Fibroblast of skin of scalp (primary cell): ENCODE measurements around the gene PELI2. TPM values are rescaled to one million over a fixed set of nuclear protein-coding genes. Genes with fewer than 3 reads are reported as not detected.

Source experiments
- DNase-seq: peaks from one replicate; pipeline ENCODE4 v3.0.0-alpha.2; 2013
- polyA plus RNA-seq, 2 experiments: library from polyadenylated mRNA; unstranded; fragments of 120-200 nt; gene quantifications; one replicate each; pipeline ENCODE4 v1.2.1, GENCODE V29; 2013; ENCODE audit not compliant: insufficient read length in 2 of 2

The PELI2 gene, protein sequence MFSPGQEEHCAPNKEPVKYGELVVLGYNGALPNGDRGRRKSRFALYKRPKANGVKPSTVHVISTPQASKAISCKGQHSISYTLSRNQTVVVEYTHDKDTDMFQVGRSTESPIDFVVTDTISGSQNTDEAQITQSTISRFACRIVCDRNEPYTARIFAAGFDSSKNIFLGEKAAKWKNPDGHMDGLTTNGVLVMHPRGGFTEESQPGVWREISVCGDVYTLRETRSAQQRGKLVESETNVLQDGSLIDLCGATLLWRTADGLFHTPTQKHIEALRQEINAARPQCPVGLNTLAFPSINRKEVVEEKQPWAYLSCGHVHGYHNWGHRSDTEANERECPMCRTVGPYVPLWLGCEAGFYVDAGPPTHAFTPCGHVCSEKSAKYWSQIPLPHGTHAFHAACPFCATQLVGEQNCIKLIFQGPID
- 8.4 TPM for polyA plus RNA-seq (2013, experiment 1 of 2; ENCODE audit: insufficient read length)
- 9.0 TPM for polyA plus RNA-seq (2013, experiment 2 of 2; ENCODE audit: insufficient read length)

DNA sequence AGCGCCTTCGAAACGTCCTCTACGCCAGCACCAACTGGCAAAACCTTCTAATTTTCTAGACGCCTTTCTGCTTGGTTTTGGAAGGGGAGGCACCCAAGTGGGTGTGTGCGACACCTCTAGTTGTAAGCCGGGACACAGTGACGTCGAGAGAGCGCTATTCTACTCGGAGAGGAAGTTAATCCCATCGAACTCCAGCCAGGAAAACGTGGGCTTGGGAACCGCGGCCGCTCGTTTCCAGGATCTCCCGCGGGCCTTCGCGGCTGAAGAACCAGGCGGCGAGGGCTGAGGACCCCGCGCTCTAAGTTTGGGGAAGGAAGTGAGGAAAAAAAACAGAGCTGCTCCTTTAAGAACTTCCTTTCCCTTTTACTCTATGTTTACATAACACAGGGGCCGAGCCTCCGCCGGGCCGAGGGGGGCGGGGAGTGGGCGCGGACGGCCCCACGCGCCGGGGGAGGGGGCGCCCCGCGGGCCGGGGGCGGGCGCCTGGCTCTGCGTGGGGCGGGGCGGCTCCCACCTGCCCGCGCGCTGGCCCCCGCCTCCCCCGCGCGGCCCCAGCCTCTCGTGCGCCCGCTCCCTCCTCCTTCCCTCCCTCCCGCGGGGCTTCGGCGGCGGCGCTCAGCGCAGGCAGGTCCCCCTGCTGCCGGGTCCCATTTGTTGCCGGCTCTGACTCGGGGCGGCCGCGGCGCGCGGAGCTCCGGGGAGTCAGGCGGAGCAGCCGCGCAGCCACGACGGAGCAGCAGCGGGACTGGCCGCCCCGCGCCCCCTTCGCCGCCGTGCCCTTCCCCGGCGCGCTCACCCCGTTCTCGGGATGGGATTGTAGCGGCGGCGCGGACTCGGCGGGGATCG lies at the start of gene PELI2:
PELI2 (plus strand) TSS at position 647 of the 846 bp plus-strand sequence. CDS start 250 bp downstream, outside the sequence.
- DNase-seq = peak; percentile 84

DNA sequence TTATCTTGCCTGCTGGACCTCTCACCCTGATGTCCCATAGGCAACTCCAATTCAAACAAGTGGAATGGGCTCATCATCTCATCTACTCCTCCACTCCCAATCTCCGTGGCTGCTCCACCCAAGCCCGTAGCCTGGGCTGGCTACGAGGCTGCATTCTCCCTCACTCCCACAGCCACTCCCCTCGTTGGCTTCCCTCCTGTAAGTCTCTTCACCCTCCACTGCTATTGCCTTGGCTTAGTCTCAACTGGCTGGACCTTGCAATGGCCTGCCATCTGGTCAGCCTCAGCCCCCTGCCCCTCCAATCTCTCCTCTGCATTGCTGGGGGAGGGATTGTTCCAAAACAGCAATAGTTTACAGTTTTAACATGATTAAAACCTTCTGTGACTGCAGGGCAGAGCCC lies 44.4 kb upstream of the PELI2 start:
- no peak for DNase-seq

DNA sequence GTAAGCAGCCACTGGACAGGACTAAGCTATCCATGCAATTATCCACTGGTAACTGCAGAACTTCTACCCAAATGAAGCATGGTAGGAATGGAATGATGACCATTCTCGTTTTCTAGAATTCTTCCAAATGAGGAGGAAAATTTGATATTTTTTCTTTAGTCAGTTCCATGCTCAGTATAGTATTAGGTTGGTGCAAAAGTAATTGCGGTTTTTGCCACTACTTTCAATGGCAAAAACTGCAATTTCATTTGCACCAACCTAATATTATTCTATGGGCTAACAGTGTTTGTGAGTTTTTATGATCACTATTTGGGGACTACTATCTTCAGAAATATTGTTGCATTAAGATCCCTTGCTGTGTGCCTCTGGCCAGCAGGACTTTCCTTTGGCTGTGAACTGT lies 42.9 kb upstream of the PELI2 start:
- DNase-seq = no peak

DNA sequence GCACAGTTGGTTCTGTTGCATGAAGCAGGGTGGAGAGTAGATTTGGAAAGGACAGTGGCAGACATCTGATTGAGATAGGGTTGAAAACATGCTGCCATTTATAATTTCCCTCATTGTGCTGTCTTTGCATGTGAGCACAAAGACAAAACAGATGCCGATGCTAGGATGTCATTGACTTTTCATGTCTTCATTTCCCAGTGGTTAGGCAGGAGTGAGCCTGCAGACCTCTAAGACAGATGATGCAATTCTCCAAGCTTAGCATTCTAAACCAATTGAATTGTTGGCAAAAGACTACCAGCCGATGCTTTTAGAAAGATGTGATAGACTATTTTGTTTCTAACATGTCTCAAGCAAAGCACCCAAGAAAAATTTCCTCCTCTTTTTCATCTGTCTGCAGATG lies 37.1 kb upstream of the PELI2 start:
- DNase-seq = peak; percentile 82

DNA sequence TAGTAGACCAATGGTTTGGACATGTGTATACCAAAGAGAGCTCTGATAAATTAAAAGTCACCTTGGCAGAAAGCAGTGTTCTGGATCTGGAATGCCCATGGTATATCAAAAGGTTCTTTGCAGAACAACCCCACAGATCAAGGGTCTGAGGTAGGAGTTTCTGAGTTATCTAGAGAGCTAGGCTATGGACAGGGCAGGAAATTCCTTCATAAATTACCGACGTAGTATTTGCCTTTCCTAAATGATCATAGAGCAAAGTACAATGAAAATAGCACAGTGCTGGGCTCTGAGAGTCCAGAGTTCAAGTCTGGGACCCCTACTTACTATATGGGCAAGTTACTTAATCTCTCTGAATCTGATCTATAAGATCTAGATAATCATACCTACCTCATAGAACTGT lies 35.3 kb upstream of the PELI2 start:
- no peak for DNase-seq

DNA sequence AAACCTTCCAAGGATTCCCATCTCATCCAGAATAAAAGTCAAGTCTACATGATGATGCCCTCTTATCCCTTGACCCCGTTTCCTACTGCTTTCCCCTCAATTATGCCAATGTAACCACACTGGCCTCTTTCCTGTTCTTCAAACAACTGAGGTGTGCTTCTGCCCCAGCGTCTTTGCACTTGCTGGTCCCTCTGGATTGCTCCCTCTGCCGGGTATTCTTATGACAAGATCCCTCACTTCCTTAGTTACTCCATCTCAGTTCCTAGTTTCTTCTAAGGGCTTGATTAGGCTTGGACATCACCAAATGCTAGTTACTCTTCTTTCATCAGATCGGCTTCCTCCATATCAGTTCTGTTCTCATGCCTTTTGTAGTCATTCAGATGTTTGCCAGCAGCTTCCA lies 32.7 kb upstream of the PELI2 start:
- no peak for DNase-seq

DNA sequence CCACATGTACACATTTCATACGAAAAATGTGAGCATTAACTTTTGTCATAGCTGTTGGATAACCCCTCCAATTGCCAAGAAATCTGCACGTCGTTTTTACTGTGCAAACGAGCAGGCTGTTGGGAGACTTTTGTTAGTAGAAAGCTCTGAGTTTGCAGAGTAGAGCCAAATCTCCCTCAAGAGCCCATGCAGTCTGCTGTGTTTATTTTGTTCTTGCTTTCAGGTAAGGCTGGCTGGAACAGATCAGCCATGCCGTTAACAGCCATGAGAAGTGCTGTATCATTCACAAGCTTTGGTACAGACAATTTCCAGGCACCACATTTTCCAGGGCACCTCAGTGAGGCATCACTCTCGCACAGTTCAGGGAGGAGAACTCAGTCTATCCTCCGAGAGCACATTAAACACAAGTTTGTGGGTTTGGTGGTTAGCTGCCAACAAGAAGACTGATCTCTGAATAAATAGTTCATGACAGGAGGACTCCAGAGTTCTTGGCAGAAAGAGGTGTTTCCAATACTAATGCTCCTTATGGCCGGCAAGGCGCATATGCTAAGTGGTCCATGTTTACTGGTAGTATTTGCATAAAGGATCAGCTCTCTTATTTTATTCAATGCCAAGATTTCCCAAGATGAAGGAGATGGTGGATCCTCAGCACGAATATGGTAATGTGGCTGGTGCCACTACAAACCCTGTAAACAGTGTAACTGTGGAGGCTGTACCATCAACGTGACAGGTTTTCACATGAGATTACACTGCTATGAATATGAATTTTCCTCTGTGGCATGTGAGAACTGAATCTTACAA lies 30.3 kb upstream of the PELI2 start:
- DNase-seq = peak; percentile 49

DNA sequence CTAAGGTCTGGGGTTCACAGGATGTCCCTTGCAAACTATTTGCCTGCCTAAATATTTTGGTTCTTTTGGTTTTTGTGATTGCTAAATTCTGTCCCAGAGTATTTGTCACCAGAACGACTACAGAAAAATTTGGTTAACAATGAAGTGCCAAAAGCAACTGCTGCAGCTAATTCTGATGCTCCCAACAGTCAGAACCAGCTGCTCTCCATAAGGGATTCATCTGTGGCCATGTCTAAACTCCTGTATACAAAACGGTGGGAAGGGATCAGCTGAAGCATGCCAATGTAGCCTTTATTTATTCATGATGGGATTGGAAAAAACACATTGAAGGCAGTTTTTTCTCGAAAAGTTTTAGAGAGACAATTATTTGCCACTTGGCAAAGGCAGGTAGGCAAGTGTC lies 29.3 kb upstream of the PELI2 start:
- no peak for DNase-seq

DNA sequence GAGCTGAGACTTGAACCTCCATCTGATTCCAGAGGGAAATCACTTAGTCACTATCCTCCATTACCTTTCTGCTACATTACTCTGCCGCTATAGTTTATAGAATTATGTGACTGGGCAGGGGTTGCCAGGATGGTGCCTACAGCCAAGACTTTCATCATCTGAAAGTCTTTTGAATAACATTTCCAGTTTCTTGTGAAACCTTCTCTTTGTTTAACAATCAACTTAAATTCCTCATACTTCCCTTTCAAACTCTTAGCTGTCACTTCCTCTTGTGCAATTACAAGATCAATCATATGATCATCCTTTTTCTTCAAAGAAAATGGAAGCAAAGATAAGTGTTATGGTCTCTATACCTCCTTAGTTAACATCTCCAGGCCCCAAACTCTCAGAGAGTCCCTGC lies 25.4 kb upstream of the PELI2 start:
- no peak for DNase-seq

DNA sequence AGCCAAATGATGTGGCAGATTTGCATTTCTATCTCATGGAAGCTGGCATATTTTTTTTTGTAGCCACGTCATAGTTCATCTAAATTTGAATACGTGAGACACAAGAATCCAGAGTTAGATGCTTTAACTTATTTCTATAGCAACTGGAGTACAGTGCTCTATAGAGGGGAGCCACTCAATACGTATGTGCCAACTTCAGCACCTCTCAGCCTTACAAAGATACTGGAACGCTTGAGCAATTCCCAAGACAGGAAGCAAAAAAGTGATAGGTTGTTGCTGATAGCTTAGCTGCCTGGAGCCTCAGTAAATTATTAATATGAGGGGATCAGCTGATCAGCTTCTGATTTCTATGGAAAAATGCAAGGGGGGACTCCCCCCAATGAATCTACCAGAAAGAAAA lies 24.1 kb upstream of the PELI2 start:
- DNase-seq = no peak

DNA sequence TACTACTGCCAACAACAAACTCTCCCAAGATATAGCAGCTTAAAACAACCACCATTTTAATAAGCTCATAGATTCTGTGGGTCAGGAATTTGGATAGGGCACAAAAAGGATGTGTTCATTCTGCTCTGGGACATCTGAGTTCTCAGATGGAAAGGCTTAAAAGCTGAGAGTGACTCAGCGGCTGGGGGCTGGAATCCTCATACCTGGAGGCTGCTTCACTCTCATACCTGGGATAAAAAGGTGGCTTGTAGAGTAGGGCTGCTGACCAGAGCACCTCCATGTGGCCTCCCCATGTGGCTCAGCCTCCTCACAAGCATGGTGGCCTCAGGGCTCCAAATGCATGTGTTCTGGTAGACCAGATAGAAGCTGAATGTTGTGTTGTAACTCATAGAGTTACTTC lies 20.2 kb upstream of the PELI2 start:
- no peak for DNase-seq

DNA sequence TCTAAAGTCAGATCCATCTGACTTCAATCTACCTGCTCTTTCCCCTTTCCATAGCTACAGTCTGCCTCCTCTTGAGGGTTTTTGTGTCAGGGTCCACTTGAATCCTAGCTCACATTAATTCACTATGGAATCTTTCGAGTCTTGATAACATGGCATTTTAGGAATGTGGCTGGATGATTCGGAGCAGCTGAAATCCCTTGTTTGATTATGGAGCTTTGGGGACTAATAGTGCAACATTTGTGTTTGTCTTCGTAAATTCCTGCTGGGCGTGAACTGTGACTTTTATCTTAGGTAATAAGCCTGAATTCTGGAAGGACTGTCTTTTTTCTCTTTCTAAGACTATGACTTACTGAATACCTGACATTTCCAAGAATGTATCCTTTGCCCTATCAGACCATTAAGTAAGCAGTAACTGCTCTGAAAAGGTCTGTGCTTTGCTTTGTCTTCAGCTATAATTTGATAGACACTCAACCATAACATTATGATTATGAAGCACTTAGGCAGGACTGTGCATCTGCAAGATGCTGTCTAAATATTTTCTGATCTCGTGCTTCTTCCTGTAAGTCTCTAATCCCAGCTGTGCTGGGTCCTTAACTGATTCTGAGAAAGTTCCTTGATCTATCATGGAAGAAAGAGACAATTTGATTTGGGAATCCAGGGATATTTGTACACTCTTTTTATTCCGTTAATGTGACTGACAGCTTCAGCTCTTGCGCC lies 19.0 kb upstream of the PELI2 start:
- peak; percentile 15 for DNase-seq

DNA sequence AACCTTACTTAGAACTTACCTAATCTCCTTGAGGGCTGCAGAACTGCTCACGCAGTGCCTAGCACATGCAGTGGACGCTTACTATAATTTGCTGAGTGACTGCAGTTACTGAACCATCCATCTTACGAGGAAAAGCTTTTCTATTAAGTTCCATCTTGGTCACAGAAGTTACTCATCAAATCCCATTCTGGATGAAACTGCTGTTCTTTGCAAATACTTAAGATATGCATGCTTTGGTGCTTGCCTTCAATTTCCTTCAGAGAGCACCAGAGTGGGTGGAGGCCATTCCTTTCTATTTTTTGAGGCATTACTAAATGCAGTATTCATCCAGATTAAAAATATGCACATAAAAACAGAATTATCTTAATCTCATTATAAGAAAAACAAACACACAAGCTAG lies 17.7 kb upstream of the PELI2 start:
- DNase-seq = peak; percentile 56

DNA sequence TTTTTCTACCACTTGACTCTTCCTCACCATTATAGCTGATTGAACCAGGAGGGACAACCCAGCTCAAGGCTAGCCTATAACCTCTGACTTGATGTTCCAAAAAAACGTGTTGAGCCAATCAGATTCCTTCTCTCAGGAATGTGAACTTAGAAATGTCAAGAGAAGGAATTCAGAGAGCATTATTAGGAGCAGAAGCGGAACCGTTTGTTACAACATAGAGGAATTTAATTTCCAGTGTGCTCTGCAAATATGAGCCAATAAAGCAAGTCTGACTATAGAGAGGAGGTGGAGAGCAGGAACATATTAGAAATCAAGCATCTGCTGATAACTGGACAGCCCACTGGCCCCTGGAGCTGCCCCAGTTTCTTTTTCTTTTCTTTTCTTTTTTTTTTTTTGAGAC lies 15.3 kb upstream of the PELI2 start:
- no peak for DNase-seq

DNA sequence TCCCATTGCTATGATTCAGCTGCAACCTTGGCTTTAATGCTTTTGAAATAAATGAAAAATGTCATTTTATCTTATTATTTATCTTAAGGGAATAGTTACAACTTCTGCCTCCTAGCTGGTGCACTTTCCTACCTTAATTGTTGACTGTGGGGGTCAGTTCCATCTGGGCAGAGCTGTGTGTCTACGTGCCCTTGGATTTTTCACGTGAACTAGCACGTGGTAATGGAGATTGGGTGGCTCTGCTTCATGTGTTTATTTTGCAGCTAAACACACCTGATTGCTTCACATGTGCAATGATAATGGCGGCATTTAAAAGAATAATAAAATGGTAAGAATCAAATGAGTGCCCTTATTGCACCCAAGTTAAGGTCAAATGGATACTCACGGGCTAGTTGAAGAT lies 10.6 kb upstream of the PELI2 start:
- no peak for DNase-seq

DNA sequence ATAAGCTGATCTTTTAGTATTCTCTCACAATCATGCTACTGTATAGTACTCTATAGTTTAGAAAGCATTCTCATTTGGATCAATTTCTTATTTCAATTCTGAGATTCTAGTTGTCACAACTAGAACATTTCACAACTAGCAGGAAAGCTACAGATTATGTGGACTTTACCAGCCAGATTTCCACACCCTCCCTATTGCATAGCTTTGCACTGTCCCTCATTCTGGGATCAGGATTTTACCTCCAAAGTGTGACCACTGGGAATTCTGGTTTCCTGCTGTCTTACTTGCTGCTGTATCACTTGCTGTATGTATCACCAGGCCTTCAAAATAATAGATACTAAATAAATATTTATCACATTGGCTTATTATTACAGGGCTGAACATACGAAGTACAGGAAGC lies 10.2 kb upstream of the PELI2 start:
- DNase-seq = no peak

DNA sequence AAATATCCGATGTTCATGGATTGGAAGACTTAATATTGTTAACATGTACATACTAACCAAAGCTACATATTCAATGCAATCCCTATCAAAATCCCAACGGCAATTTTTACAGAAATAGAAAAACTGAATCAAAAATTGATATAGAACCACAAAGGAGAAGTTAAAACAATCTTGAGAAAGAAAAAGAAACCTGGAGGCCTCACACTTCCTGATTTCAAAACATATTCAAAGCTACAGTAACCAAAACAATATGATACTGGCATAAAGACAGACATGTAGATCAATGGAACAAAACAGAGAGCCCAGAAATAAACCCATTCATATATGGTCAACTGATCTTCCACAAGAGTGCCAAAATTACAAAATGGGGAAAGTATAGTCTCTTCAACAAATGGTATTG lies 5.4 kb upstream of the PELI2 start:
- no peak for DNase-seq

DNA sequence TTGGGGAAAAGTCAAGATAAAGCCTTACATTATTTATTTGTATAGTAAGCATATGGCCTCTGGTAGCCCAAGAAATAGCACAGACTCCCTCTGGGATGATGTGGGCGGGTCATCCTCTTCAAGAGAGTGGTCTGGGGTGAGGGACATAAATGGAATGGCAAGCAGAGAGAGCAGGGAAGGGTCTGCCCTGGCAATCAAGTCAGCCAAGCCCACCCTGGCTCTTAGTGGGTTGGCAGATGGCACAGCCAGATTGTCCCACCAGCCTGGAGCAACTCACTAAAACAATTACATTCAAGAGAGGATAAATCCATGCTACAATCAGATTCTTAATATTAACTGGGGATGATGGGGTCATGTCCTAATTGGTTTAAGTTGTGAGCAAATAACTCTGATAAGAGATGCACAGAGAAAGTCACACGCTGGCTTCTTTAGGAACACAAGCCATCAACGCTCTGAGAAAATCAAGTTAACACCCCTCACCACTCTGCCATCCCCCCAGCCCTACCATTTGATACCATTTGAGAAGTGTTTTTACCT lies 2.8 kb upstream of the PELI2 start:
- no peak for DNase-seq

DNA sequence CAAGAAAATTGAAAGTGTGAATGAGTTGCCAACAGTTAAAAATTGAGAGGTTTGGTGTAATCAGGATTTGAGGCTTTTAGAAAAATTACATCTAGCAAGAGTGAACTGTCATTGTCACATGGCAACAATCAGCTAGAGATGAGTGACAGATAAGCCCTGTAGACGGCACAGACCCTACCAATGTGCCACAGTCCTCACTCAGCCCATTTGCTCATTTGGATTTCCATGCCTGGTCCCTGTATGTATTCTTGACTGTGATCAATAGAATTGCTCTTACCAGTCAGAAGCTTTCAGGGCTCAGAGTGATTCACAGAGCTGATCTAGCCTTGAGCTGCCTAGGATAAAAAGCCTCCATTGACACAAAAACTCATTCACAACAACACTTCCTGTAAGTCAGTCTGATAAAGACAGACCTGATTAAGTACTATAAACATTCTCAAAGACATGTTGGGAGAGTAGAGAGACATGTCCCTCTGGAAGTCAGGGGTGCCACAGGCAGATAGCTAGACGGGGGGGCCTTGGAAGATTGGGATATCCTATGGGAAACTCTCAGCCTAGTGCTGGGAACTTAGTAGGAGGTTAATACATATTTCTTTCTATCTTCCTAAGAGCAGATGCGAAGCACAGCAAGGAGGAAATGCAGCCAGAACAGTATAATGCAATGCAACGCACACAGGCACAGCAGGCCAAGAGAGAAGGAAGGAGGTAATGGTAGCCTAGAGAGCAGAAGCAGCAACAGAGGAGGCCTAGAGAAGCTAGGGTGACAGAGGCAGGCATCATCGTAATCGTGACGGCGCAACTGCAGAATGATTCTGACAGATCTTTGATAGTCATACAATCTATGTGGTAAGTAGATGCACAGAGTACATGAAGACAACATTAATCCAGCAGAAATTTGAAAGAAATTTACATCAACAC lies 2.0 kb upstream of the PELI2 start:
- no peak for DNase-seq

DNA sequence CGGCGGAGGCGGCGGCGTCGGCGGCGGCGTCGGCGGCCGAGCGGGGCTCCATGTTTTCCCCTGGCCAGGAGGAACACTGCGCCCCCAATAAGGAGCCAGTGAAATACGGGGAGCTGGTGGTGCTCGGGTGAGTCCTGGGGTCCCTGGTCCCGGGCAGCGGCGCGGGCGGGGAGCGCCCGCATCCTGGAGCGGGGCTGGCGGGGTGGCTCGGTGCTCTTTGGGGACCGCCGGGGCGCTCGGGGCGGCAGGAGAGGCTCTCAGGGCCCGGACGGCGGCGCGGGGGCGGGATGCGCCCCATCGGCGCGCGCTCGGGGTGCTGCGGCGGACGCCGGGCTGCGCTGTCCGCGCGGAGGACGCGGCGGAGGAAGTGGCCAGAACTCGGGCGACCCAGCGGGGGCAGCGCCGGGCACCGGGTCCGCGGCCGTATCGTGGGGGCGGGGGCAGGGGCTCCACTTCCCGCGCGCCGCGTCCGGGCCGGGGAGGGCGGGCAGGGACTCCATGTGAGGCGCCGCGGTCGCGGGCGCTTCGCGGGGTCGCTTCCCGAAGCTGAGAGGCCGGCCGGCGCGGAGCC lies 485 bp downstream of the PELI2 start:
- DNase-seq = no peak
